HPDE6-E6E7 (cell line): ENCODE data around the gene NOL4L.

ENCODE experiments used
- DNase-seq: peaks from one replicate; pipeline ENCODE4 v3.0.0; 2011; ENCODE audit warnings: missing footprints; ENCODE audit errors: extremely low spot score

Gene NOL4L

GRCh38 chr20:32484958-32485769, 100.0 kb downstream of the NOL4L start:
- DNase-seq, result peak; percentile 80

DNA sequence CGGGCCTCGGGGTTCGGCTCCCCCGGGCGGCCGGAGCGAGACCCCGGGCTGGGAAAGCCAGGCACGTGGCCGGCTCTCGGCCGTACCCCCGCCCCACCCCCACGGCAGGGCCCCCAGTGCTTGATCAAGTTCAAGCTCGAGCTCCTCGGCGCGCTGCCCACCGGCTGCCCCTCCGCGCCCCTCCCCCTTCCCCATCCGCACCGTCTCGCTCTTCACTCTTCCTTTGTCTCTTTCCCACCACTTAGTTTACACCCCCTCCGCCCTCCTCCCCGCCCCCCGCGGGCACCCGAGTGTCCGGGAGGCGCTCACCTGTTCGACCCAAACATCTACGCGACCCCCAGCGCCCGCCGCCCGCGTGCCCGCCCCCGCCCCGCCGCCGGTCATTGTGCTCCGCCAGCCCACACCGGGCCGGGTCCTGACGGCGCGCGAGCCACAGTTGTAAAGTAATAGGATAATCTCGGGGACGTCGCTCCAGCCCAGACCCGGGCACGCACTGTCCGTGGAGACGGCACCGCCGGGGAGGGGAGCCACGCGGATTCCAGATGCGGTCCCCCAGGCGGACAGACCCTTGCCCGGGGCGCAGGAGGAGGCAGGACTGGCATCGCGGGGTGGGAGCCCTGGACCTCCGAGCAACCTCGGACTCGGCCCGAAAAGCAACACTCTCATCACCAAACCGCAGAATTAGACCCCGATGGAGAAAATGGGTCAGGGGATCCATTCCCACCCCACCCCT, 100.7 kb downstream of the NOL4L start:
- DNase-seq, result no peak

- peak; percentile 87 for DNase-seq
These were observed 101.5 kb downstream of the NOL4L start for GRCh38 chr20:32483351-32484224.

- DNase-seq, result no peak
These were observed 102.5 kb downstream of the NOL4L start for GRCh38 chr20:32482442-32483261.

DNA sequence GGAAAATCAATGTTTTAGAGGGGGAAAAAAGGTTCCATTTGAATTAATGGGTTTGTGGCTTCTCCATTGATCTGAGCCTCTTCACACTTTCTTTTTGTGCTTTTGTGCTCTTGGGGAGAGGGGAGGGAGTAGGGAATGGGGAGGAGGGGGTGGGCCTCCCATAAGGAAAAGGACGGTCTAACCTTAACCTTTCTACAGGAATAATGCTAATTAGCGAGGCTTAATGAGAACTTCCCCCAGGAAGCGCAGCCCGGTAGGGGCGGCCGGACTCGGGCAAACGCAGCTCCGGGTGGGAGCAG, 103.0 kb downstream of the NOL4L start:
- no peak for DNase-seq

DNA sequence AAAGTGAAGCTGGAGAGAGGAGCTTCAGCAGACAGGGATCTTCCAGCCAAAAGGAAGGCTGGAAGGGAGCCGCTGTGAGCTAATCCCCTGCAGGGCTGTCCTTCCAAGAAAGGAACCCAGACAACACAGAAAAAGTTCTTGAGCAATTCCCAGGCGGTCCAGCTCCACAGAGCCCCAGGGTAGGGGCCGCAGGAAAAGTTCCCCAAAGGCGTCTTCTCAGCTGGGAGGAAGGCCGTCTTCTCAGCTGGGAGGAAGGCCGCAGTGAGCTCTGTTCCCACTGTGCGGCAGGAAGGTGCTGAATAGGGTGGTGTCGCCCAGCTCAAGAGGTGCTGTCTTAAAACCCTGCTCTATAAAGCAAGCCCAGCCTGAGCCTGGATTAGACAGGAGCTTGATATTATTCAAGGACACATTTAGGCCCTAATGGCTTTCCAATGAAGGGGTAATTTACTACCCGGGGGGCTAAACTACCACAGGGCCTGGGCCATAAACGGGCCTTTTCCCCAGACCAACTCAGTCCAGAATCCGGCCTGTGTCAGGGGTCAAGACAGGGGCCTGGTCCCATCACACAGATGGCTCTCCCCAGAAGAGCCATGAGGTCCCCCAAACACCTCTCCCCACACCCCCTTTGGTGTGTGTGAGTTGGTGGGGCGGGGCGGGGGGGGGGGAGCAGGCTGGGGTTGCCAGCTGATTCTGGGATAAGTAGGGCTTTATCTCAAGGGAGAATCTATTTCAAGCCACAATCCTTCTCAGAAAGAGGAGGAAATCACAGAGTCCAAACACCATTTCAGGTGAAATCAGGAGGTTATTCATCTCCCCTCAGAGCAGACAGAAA, 103.6 kb downstream of the NOL4L start:
- no peak for DNase-seq

DNA sequence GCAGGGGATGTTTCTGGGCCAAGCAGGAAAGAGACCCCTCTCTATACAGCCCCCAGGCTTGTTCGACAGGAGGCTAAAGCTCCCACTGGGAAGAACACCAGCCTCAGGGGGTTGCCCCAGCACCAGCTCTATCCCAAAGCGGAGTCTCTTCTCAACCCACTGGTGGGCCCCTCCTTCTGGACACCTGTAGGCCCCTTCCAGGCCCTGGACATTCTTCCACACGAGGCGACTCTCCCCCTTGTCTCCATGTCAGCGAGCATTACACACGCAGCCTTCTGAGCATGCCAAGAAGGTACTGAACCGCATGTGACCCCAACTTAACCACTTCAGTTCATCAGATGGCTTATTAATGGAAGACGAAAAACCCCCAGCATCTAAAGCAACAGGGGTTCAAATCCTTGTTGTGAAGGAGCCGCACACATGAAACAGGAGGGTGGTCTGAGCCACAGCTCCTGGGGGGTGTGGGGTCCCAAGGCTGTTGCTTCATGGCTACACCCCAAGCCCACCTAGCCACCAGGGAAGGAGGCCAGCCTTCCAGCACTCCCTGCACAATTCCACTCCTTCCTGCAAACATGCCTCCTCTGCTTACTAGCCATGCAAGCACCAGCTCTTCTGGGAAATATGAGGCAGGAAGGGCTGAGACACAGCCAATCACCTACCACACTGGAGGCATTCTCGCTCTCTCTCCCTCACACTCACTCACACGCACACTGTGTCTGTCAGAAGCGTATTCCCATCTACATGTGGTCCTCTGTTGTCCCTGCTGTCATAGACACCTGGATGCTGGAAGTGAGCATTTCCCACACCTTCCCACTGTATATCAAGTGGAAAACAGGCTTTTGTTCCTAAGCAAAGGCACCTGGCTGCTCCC, 104.5 kb downstream of the NOL4L start:
- DNase-seq, result no peak

DNA sequence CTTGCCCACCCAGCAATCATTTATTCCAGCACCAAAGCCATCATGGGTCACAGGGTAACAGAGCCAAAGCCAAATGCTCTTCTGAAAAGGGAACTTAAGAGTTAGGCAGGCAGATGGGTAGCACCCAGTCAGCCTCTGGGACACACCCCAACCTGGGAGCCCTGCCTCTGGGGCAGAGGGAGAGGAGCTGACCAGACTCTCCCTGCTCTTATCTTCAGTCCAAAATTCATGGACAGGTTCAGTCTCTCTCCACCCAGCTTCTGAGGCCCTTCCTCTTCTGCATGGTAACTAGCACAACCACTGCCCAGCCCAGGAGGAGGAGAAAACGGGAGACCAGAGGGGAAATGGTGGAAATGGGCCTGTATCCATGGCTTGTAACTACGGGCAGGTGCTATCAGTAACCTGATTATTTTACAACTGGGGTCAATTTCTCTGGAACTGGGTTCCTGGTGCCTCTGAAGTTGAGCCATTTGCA, 105.4 kb downstream of the NOL4L start:
- DNase-seq, result no peak

DNA sequence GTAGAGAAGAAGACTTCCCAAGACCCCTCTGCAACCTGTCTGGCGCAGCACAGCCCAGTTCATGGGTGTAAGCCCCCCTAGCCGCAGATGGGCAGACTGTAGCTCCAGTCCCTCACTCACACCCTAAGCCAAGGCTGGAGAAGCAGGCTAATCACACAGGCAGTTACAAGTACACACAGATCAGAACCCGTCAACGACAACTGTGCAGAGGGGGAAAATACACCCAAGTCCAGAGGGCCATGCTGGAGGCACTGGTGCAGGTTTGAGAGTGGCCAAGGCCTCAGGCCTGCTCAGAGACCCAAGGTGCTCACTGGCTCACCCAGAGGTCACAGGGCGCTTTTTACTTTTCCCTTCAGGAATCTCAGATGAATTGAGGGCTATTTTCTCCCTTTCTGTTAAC, 106.1 kb downstream of the NOL4L start:
- DNase-seq, result no peak

GRCh38 chr20:32478576-32478975, 106.6 kb downstream of the NOL4L start:
- no peak for DNase-seq

DNA sequence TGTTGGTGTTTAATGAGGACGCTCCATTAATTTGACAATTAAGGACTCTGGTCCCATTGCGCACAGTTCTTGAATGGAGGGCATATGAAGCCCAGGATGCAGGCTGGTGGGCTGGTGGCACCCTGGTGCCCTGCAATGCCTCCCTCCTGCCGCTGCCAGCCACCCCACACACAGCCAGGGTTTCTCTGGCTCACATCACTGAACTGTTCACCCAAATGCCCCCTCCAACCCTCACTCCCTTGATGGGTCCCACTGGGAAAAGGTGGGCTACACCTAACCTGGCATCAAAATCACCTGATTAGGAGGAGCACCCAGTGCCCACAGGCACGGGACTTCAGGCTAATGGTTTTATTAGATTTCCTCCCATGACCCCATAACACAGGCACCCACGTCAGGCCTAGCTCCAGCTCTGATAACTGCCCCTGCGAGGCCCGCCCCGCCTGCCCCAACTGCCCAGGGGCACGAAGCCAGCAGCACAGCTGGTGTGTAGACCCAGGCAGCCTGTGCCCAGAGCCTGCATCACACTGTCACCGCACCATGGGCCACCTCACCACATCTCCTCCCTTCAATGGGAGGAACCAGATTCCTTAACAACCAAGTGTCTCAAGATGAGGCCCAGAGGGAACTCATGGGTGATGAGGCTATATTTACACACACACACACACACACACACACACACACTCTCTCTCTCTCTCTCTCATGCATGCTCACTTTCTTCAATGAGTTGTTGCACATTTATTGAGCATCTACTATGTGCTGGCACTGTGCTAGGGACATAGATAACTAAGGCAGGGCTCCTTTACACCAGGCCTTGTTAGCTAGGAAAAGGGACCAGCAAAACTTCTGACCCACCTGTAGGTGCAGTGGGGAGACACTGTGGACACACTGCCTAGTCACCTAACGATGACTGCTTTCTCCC, 107.3 kb downstream of the NOL4L start:
- DNase-seq, result no peak

- no peak for DNase-seq
These were observed 108.2 kb downstream of the NOL4L start for GRCh38 chr20:32476684-32477593.

GRCh38 chr20:32474967-32475811, 109.9 kb downstream of the NOL4L start:
- DNase-seq, result peak; percentile 100

DNA sequence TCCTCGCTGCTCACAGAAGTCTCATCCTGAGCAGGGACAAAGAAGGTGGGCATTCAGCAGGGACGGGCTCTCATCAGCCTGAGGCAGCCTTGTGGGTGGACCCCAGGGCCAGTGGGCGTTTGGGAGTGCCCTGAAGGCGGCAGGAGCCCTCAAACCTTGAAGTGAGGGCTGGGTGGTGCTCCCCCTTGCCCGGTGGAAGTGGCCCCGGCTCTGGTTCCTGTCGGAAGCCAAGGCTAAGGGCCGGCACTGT, 110.5 kb downstream of the NOL4L start:
- DNase-seq, result no peak

DNA sequence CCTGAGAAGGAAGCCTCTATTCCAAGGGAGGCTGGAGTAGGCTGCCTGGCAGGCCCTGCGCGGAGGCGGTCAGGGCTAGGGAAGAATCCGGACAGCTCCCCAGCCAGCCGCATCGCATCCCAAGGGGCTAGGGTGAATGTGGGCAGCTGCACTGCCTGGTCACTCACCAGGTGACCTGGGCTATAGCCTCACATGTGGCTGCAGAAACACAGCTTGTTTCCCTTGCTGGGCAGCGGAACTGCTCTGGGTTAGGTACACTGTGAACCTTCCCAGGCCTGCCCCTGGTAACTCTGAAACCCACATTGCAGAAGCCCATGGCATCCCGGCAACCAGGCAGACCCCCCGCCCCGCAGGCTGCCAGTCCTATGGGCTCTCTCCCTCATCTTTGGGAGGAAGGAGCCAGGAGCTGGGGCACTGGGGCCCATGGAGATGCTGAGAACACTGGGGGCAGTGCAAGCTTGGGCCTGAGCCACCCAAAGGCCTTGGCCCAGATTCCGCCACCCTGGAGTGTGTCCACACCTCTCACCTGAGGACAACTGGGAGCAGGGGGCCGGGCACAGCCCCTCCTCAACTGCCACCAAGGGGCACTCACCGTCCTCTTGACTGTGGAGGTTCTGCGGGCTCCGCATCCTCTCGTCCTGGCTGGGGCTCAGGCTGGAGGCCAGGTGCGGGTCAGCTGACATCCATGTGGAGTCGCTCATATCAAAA, 111.0 kb downstream of the NOL4L start:
- no peak for DNase-seq
